ACC112 (cell line): ENCODE results near the gene MYCN.

Experiments
- H2AFZ ChIP-seq: fragments of 200-600 bp; sonication (generic); one replicate; pipeline ENCODE4 v1.6.0; 2017; ENCODE audit warnings: antibody characterized with exemption, low read length; ENCODE audit not compliant: unreplicated experiment
- H3K27ac ChIP-seq: fragments of 200-600 bp; sonication (generic); 2 replicates; pipeline ENCODE4 v1.5.1; 2014; ENCODE audit warnings: low read depth, mild to moderate bottlenecking, antibody characterized with exemption, low read length, moderate library complexity
- H3K27me3 ChIP-seq: fragments of 200-600 bp; sonication (generic); 2 replicates; pipeline ENCODE4 v1.6.1; 2014; ENCODE audit warnings: mild to moderate bottlenecking, antibody characterized with exemption, low read length, moderate library complexity, mixed read lengths; ENCODE audit not compliant: insufficient read depth
- H3K36me3 ChIP-seq: fragments of 200-600 bp; sonication (generic); 2 replicates; pipeline ENCODE4 v1.6.1; 2016; ENCODE audit warnings: mild to moderate bottlenecking, antibody characterized with exemption, low read length, moderate library complexity, mixed read lengths; ENCODE audit not compliant: insufficient read depth
- H3K4me1 ChIP-seq: fragments of 200-600 bp; sonication (generic); one replicate; pipeline ENCODE4 v1.6.1; 2016; ENCODE audit warnings: low read length, mixed read lengths; ENCODE audit not compliant: insufficient read depth, unreplicated experiment, control insufficient read depth
- H3K4me3 ChIP-seq: fragments of 200-600 bp; sonication (generic); 2 replicates; pipeline ENCODE4 v1.5.1; 2014; ENCODE audit warnings: mild to moderate bottlenecking, low read depth, low read length
- H3K79me2 ChIP-seq: fragments of 200-600 bp; sonication (generic); one replicate; pipeline ENCODE4 v1.6.0; 2016; ENCODE audit warnings: low read length; ENCODE audit not compliant: control insufficient read depth, unreplicated experiment, insufficient read depth

Gene MYCN

DNA sequence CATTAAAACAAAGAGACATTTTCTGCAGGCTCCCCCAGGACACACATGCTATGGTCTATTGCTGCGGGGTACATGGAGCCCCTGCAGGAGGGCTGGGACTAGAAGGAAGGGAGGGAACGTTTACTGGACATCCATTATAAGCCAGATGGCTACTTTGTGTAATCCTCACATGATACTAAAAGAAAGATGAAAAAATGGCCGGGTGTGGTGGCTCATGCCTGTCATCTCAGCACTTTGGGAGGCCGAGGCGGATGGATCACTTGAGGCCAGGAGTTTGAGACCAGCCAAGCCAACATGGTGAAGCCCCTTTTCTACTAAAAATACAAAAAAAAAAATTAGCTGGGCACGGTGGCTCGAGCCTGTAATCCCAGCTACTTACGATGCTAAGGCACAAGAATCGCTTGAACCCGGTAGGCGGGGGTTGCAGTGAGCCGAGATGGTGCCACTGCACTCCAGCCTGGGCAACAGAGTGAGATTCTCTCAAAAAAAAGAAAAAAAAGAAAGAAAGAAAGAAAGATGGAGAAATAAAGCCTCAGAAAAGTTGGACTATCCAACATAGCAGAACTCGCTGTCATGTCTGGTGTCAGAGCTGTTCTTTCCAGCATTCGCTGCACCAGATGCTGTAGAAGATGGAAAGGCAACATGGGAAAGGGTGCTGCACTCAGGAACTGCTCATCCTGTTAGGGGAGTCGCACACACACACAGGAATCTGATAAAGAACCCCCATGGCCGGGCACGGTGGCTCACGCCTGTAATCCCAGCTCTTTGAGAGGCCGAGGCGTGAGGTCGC, 7.8 kb upstream of the MYCN start:
- Histone ChIP-seq H3K36me3 (no peaks in the 10 kb centered on the region), H3K4me1 (no peaks in the 10 kb centered on the region), H3K79me2 (no peaks in the 10 kb centered on the region), H3K4me3 (no peak overlapping the region), H3K27ac (no peak overlapping the region), H3K27me3 (peaks cover under 1% of the 10 kb centered on the region; the same call in 1 of the 2 replicates), H2AFZ (no peak overlapping the region)

DNA sequence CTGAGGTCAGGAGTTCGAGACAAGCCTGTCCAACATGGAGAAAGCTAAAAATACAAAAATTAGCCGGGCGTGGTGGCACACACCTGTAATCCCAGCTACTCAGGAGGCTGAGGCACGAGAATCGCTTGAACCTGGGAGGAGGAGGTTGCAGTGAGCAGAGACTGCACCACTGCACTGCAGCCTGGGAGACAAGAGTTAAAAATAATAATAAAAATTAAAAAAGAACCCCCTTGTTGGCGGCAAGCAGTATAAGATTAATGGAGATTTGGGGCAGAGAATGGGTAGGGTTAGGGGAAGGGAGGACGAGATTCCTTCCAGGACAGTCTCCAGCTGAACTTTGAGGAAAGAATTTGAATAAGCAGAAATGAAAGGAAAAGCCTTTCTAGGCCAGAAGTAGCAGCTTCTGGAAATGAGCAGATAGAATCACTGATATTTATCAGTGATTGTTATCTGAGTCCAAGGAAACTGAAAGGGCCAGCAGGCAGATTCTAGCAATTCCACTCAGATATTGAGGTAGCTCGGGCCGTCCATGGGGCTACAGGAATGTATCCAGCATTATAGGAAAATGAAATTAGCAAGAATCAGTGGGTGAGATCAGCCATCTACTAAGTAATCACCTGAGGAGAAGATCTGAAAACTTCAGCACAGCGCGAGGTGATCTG, 7.0 kb upstream of the MYCN start:
- no peak overlapping the region for H3K27ac ChIP-seq
- H2AFZ ChIP-seq = no peak overlapping the region
- H3K4me3 ChIP-seq = no peak overlapping the region

DNA sequence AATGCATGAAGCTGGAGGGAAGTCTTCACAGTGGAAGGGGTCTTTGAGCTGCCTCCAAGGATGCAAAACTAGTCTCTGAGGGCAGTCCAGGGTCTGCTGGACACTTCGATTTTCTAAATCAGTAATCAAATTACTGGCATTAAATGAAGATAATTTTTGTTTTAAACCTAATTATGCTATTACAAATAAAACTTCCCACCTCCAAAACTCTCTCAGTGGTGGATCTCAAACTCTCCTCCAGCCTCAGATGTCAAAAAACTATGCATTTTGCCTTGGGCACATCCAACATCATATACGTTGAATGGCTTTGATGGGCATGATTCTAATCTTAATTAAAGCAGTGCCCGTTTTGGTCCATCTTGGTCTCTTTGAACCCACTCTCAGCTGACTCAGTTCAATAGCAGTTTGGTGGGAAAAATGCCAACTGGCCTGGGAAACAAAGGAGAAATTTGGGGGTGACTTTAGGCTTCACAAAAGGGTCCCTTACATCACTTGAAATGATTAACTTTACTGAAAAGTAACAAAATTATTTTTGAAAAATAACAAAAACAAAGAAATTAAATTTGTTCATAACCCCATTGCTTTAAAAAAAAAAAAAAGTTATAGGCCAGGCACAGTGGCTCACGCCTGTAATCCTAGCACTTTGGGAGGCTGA, 5.9 kb upstream of the MYCN start:
- peaks cover 18% of the 10 kb centered on the region for H3K27me3 ChIP-seq
- no peak overlapping the region for H3K4me3 ChIP-seq
- no peak overlapping the region for H3K27ac ChIP-seq
- no peaks in the 10 kb centered on the region for H3K79me2 ChIP-seq
- H2AFZ ChIP-seq = no peak overlapping the region
- no peaks in the 10 kb centered on the region for H3K36me3 ChIP-seq
- H3K4me1 ChIP-seq = no peaks in the 10 kb centered on the region

More for the DNA sequence above, 7.0 kb upstream of the MYCN start:
- no peaks in the 10 kb centered on the region for H3K4me1 ChIP-seq
- H3K36me3 ChIP-seq = no peaks in the 10 kb centered on the region
- no peaks in the 10 kb centered on the region for H3K79me2 ChIP-seq
- peaks cover 7% of the 10 kb centered on the region; the same call in 1 of the 2 replicates for H3K27me3 ChIP-seq

DNA sequence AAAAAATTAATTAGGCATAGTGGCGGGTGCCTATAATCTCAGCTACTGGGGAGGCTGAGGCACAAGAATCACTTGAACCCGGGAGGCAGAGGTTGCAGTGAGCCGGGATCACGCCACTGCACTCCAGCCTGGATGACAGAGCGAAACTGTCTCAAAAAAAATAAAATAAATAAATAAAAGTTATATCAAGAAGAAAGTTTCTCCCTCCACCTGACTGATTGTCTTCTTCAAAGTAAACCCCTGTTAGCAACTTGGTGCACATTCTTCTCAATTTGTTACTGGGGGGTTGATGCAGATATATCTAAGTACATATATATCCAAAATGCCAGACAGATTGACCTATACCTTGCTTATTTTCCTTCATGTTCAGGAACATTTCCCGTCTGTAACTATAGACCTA, 5.2 kb upstream of the MYCN start:
- H3K4me1 ChIP-seq = no peaks in the 10 kb centered on the region
- H3K27ac ChIP-seq = no peak overlapping the region
- no peak overlapping the region for H3K4me3 ChIP-seq
- H3K27me3 ChIP-seq = peaks cover 26% of the 10 kb centered on the region
- H2AFZ ChIP-seq = no peak overlapping the region
- H3K36me3 ChIP-seq = no peaks in the 10 kb centered on the region
- H3K79me2 ChIP-seq = no peaks in the 10 kb centered on the region

DNA sequence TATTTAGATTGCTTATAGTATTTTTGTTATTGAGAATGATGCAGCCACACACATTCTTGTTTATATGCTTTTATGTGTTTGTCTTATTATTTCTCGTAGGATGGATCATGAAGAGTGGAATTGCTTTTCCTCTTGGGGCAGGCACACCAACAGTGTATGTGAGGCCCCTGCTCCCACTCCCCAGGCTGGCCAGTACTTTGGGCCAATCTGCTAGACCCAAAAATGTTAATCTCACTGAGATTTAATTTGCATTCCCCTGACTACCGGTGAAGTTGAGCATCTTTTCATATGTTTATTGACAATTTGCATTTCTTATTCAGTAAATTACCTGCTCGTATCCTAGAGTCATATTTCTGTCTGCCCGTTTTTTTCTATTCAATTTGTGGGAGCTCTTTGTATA, 4.7 kb upstream of the MYCN start:
- Histone ChIP-seq H3K79me2 (no peaks in the 10 kb centered on the region), H3K4me3 (no peak overlapping the region), H3K36me3 (no peaks in the 10 kb centered on the region), H3K27ac (no peak overlapping the region), H2AFZ (no peak overlapping the region), H3K27me3 (peaks cover 30% of the 10 kb centered on the region), H3K4me1 (no peaks in the 10 kb centered on the region)

DNA sequence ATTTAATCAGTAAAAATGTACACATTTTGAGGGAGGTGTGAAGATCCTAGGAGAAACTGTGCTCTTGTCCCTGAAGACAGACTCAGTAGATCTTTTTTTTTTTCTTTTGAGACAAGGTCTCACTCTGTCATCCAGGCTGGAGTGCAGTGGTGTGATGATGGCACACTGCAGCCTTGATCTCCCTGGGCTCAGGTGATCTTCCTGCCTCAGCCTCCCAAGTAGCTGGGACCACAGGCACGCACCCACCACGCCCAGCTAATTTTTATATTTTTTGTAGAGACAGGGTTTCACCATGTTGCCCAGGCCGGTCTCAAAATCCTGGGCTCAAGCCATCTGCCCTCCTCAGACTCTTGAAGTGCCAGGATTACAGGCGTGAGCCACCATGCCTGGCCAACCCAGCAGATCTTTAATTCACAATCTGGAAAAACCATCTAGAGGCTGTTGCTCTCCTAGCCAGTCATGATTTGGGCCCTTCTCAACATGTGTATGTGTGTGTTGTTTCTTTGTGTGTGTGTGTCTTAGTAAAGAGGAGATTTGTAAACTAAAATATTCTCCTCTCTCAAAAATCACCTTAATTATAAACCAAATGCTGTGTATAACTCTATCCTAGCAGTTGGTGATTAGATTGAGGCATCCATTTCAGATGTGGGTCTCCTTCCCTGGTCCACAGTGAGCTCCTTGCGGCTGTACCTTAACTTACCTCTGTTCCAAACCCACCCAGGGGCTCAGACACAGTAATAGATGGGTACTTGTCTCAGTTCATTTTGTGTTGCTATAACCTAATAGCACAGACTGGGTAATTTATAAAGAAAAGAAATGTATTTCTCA, 3.9 kb upstream of the MYCN start:
- Histone ChIP-seq H3K27ac (no peak overlapping the region), H3K79me2 (no peaks in the 10 kb centered on the region), H3K27me3 (peaks cover 38% of the 10 kb centered on the region), H3K36me3 (no peaks in the 10 kb centered on the region), H2AFZ (no peak overlapping the region), H3K4me3 (no peak overlapping the region), H3K4me1 (no peaks in the 10 kb centered on the region)

DNA sequence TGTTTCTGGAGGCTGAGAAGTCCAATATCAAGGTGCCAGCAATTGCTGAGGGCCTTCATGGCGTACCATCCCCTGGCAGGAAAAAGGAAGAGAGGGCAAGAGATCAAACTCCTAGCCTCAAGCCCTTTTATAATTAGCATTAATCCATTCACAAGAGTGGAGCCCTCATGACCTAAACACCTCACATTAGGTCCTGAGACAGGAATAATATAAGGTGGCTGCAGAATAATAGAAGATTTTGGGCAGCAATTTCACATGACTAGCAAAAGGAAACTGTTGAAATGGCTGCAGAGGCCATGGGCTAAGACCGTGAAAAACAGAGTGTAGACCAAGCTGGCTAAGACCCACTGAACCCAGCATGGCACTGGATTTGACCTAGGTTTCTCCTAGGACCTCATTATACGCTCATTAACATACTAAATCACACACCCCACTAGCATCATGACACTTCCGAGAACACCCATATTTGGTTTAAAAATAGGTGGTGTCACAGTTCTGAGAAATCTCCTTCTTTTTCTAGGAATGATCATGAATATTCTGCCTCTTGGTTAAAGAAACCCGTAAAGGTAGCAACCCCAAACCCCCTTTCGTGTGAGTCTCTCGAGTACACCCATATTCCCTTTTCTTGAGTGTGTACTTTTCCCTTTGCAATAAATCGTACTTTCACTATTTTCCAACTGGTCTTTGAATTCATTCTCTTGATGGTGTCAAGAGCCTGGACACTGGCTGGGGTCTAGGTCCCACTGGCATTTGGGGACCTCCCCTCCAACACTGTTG, 3.1 kb upstream of the MYCN start:
- Histone ChIP-seq H3K27me3 (peaks cover 46% of the 10 kb centered on the region), H3K79me2 (no peaks in the 10 kb centered on the region), H3K4me3 (no peak overlapping the region)

DNA sequence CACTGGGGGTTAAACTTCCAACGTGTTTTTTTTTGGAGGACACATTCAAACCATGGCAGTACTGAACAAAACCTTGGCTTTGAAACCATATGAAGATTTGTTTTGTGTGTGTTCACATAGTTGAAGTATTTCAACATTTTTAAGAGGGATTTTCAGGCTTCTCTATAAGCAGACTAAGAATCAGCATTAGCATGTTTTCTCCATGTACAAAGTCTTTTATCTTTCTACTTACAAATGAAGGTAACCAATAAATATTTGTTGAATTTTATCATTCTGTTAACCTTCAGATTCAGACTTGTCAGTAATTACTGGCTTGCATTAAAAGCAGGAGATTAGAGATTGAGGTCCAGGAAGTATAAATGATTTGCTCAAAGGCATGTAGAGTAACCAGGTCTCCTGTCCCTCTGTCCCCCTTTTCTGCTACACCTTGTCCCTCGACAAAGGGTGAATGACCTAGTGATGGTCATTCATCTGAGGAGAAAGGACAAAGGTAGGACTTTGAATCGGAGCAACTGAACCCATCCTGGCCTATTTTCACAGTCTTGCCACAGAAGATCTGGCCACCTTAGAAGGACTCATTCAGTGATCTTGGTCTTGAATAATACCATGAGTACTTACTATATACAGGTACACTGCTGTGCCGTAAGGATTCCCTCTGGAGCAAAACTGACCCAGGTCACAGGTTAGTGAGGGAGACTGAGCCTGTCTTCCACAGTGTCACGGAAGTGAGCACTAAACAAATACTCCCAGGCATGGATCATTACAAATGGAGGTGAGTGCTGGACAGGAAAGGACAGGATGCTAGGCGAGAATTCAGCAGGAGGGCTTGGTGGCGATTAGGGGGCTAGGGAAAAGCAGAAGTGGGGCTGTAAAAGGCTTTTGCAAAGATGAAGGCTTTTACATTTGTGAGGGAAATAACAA, 2.2 kb upstream of the MYCN start:
- Histone ChIP-seq H2AFZ (no peak overlapping the region), H3K27me3 (peaks cover 52% of the 10 kb centered on the region)

More for the DNA sequence above, 3.1 kb upstream of the MYCN start:
- no peaks in the 10 kb centered on the region for H3K4me1 ChIP-seq
- no peaks in the 10 kb centered on the region for H3K36me3 ChIP-seq
- no peak overlapping the region for H2AFZ ChIP-seq
- no peak overlapping the region for H3K27ac ChIP-seq

DNA sequence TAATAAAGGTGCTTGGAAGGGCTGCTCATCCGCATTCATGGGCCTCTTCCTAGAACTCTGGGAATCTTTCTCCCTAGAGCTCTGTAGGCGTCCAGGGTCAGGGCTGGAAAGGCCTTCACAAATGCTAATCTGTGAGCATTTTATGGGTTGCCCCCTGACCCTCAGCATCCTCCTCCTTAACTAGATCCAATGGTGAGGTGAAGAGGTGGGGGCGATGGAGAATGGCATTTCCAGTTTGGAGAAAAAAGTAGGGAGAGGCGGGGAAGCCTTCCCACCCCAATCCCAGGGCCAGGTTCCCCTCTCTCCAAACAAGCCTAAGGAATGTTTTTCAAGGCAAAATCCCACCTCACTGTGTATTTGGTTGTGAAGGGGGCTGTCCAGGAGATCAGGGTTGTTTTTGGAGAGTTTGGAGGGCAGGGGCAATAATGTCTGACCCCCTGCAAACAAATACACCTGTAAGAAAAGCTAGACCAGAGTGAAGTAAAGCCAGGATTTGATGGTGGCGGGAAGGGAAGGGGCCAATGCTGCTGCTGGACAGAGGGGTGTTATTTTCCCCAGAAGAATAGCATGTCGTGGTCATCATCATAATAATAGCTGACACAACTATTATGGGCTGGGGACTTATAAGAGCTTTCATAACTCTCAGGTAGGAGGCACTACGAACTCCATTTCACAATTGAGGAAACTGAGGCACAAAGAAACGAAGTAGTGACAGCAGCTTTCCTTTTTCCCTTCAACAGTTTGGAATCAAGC, 1.4 kb upstream of the MYCN start:
- Histone ChIP-seq H3K27ac (no peak overlapping the region), H3K27me3 (peaks cover 60% of the 10 kb centered on the region), H2AFZ (no peak overlapping the region), H3K79me2 (no peaks in the 10 kb centered on the region), H3K36me3 (no peaks in the 10 kb centered on the region), H3K4me1 (no peaks in the 10 kb centered on the region), H3K4me3 (no peak overlapping the region)

More for the DNA sequence above, 2.2 kb upstream of the MYCN start:
- Histone ChIP-seq H3K36me3 (no peaks in the 10 kb centered on the region), H3K79me2 (no peaks in the 10 kb centered on the region), H3K4me1 (no peaks in the 10 kb centered on the region), H3K27ac (no peak overlapping the region), H3K4me3 (no peak overlapping the region)
